Thymus (tissue), 11 donors: Measurements from ENCODE around the gene KANSL2. TPM values are rescaled to one million over a fixed set of nuclear protein-coding genes. Genes with fewer than 3 reads are reported as not detected.
"Not testable (repeated sequence)": the region's sequence is repeated elsewhere in the genome, so short reads cannot be mapped to it uniquely, and the experiment has no call there.

ENCODE experiments used
- DNase-seq, 9 donors: peaks; one replicate each; pipeline ENCODE4 v3.0.0-alpha.2; 2013; ENCODE audit warnings: low spot score in 9 of 9, low read depth in 6 of 9, missing footprints in 1 of 9
- H3K27ac ChIP-seq, 2 donors: one replicate each; pipeline ENCODE4 v1.5.1; 2013; ENCODE audit warnings: control low read depth in 1 of 2, low read depth in 1 of 2, low read length in 1 of 2, mild to moderate bottlenecking in 1 of 2, moderate library complexity in 1 of 2
- H3K27me3 ChIP-seq, 2 donors: one replicate each; pipeline ENCODE4 v1.5.1; 2013; ENCODE audit warnings: low read length in 1 of 2; ENCODE audit not compliant: control insufficient read depth in 2 of 2, insufficient read depth in 1 of 2
- H3K36me3 ChIP-seq, 2 donors: one replicate each; pipeline ENCODE4 v1.5.1; 2013; ENCODE audit warnings: low read length in 1 of 2, mild to moderate bottlenecking in 1 of 2, moderate library complexity in 1 of 2; ENCODE audit not compliant: control insufficient read depth in 2 of 2, insufficient read depth in 2 of 2
- H3K4me1 ChIP-seq, 2 donors: one replicate each; pipeline ENCODE4 v1.5.1; 2013; ENCODE audit warnings: low read length in 2 of 2; ENCODE audit not compliant: control insufficient read depth in 2 of 2, insufficient read depth in 2 of 2
- H3K4me3 ChIP-seq, 2 donors: one replicate each; pipeline ENCODE4 v1.5.1; 2013; ENCODE audit warnings: low read length in 2 of 2, control low read depth in 1 of 2, mild to moderate bottlenecking in 1 of 2
- H3K9me3 ChIP-seq, 2 donors: one replicate each; pipeline ENCODE4 v1.5.1; 2013; ENCODE audit warnings: low read length in 1 of 2, mild to moderate bottlenecking in 1 of 2; ENCODE audit not compliant: control insufficient read depth in 2 of 2, insufficient read depth in 1 of 2
- WGBS: extraction: QIAGEN DNeasy Blood & Tissue Kit; methylation state at CpG from one replicate; pipeline ENCODE4 v1.1.7; 2013; 5-methylcytosine and 5-hydroxymethylcytosine counted together
- polyA plus RNA-seq: library from polyadenylated mRNA; stranded (reverse); fragments of 200-250 nt; gene quantifications from one replicate; pipeline ENCODE4 v1.2.3, GENCODE V29; 2013
- total RNA-seq: library from RNA; stranded (reverse); fragments of 120-200 nt; gene quantifications from one replicate; pipeline ENCODE4 v1.2.4, GENCODE V29; 2013
- donor health status: healthy.

Gene KANSL2
- total and polyA plus RNA-seq, 2 donors = 38.9 to 70.1 TPM

GRCh38 chr12:48712209-48712608 is 30.2 kb upstream of the KANSL2 start:
- H3K27ac ChIP-seq = no peak overlapping the region
- no peaks in the 10 kb centered on the region for H3K9me3 ChIP-seq
- WGBS = 97% methylated on average over 10 of the region's 10 CpGs
- no peaks in the 10 kb centered on the region for H3K27me3 ChIP-seq
- no peak overlapping the region for H3K4me3 ChIP-seq
- no peak for DNase-seq
- peaks cover 19 to 52% of the 10 kb centered on the region in 2 donors for H3K36me3 ChIP-seq
- peaks cover 11% of the 10 kb centered on the region in 2 donors for H3K4me1 ChIP-seq

- not testable (repeated sequence) for H3K4me1 ChIP-seq, H3K9me3 ChIP-seq, H3K4me3 ChIP-seq, H3K27ac ChIP-seq, H3K27me3 ChIP-seq, DNase-seq
- WGBS = 99% methylated on average over 7 of the region's 7 CpGs
- peaks cover 28 to 74% of the 10 kb centered on the region in 2 donors for H3K36me3 ChIP-seq
These were observed 16.8 kb upstream of the KANSL2 start for GRCh38 chr12:48698822-48699221.

GRCh38 chr12:48696626-48697025 is 14.6 kb upstream of the KANSL2 start:
- H3K36me3 ChIP-seq = peaks cover 24 to 77% of the 10 kb centered on the region in 2 donors
- WGBS = 98% methylated on average over 5 of the region's 5 CpGs
- no peaks in the 10 kb centered on the region for H3K27me3 ChIP-seq

GRCh38 chr12:48695859-48696258 is 13.8 kb upstream of the KANSL2 start:
- no peak for DNase-seq
- no peak overlapping the region for H3K4me3 ChIP-seq
- H3K27me3 ChIP-seq = no peaks in the 10 kb centered on the region
- peaks cover 24 to 83% of the 10 kb centered on the region in 2 donors for H3K36me3 ChIP-seq
- H3K27ac ChIP-seq = no peak overlapping the region
- WGBS = over 99% methylated on average over 2 of the region's 2 CpGs
- no peaks in the 10 kb centered on the region for H3K9me3 ChIP-seq
- no peaks in the 10 kb centered on the region for H3K4me1 ChIP-seq

More at GRCh38 chr12:48696626-48697025, 14.6 kb upstream of the KANSL2 start:
- no peak for DNase-seq
- H3K4me1 ChIP-seq = no peaks in the 10 kb centered on the region
- no peak overlapping the region for H3K27ac ChIP-seq
- H3K4me3 ChIP-seq = no peak overlapping the region
- H3K9me3 ChIP-seq = no peaks in the 10 kb centered on the region

GRCh38 chr12:48694038-48694437 is 12.0 kb upstream of the KANSL2 start:
- no peaks in the 10 kb centered on the region for H3K27me3 ChIP-seq
- H3K4me3 ChIP-seq = no peak overlapping the region
- H3K36me3 ChIP-seq = peaks cover 24 to 88% of the 10 kb centered on the region in 2 donors
- no peaks in the 10 kb centered on the region for H3K9me3 ChIP-seq
- DNase-seq = no peak
- WGBS = 97% methylated on average over 6 of the region's 6 CpGs
- no peak overlapping the region for H3K27ac ChIP-seq
- no peaks in the 10 kb centered on the region for H3K4me1 ChIP-seq

- Histone ChIP-seq H3K4me1 (no peaks in the 10 kb centered on the region), H3K36me3 (peaks cover 24 to 89% of the 10 kb centered on the region in 2 donors), H3K4me3 (no peak overlapping the region), H3K27me3 (no peaks in the 10 kb centered on the region), H3K27ac (no peak overlapping the region), H3K9me3 (no peaks in the 10 kb centered on the region)
- 98% methylated on average over 6 of the region's 6 CpGs for WGBS
- no peak for DNase-seq
These were observed 11.5 kb upstream of the KANSL2 start for GRCh38 chr12:48693572-48693971.

GRCh38 chr12:48691826-48692487 is 9.9 kb upstream of the KANSL2 start:
- H3K27ac ChIP-seq = no peak overlapping the region
- peaks cover 24 to 80% of the 10 kb centered on the region in 2 donors for H3K36me3 ChIP-seq
- H3K4me3 ChIP-seq = no peak overlapping the region
- no peak for DNase-seq
- H3K27me3 ChIP-seq = no peaks in the 10 kb centered on the region
- 89% methylated on average over 2 of the region's 2 CpGs for WGBS
- no peaks in the 10 kb centered on the region for H3K4me1 ChIP-seq
- H3K9me3 ChIP-seq = no peaks in the 10 kb centered on the region

- H3K36me3 ChIP-seq = peaks cover 19 to 70% of the 10 kb centered on the region in 2 donors
- H3K9me3 ChIP-seq = no peaks in the 10 kb centered on the region
- no peak overlapping the region for H3K4me3 ChIP-seq
- DNase-seq = no peak
- no peaks in the 10 kb centered on the region for H3K27me3 ChIP-seq
- H3K27ac ChIP-seq = no peak overlapping the region
- WGBS = 95% methylated on average over 4 of the region's 4 CpGs
- no peaks in the 10 kb centered on the region for H3K4me1 ChIP-seq
These were observed 9.0 kb upstream of the KANSL2 start for GRCh38 chr12:48690990-48691389.

GRCh38 chr12:48690436-48690835 is 8.4 kb upstream of the KANSL2 start:
- no peak for DNase-seq
- H3K4me3 ChIP-seq = no peak overlapping the region
- WGBS = 85% methylated on average over 4 of the region's 4 CpGs
- H3K27ac ChIP-seq = no peak overlapping the region
- no peaks in the 10 kb centered on the region for H3K27me3 ChIP-seq
- H3K4me1 ChIP-seq = no peaks in the 10 kb centered on the region
- H3K9me3 ChIP-seq = no peaks in the 10 kb centered on the region
- peaks cover 16 to 65% of the 10 kb centered on the region in 2 donors for H3K36me3 ChIP-seq
